Measurements from ENCODE around the gene CELF2. TPM values are rescaled to one million over a fixed set of nuclear protein-coding genes. Genes with fewer than 3 reads are reported as not detected.

Gene CELF2
- total and polyA plus RNA-seq, 2 donors from 2014 or later: 1.7 to 39.2 TPM

- no peak overlapping the region for H3K9ac ChIP-seq (ENCODE audit: low read length in 3 of 3)
- no peak for DNase-seq
- TF ChIP-seq CTCF (IDR thresholded peaks at IDR 0.05; ENCODE audit: borderline replicate concordance, extremely low read depth, insufficient read depth): no peak
- H3K27ac ChIP-seq (ENCODE audit: low read depth in 2 of 2, low read length in 2 of 2): no peak overlapping the region
- intact Hi-C loops (cut with DNase I): no loop called here
- H3K9me3 ChIP-seq (ENCODE audit: control insufficient read depth in 2 of 3, insufficient read depth in 1 of 3, low read length in 3 of 3): no peaks in the 10 kb centered on the region
- no peak overlapping the region for H3K4me3 ChIP-seq (ENCODE audit: low read length in 3 of 3)
- no peaks in the 10 kb centered on the region for H3K4me1 ChIP-seq (ENCODE audit: control insufficient read depth in 2 of 3, insufficient read depth in 2 of 3, low read depth in 1 of 3, low read length in 3 of 3)
- no peaks in the 10 kb centered on the region for H3K27me3 ChIP-seq (ENCODE audit: control insufficient read depth, insufficient read depth, low read length)
- FAIRE-seq: no peak
- no peaks in the 10 kb centered on the region for H3K36me3 ChIP-seq (ENCODE audit: control insufficient read depth in 2 of 3, insufficient read depth in 3 of 3, low read length in 3 of 3)
Observed at GRCh38 chr10:11205030-11205772, 187.5 kb downstream of the CELF2 start.

- Histone ChIP-seq H3K9ac (ENCODE audit: low read length in 3 of 3) (no peak overlapping the region), H3K27me3 (ENCODE audit: control insufficient read depth, insufficient read depth, low read length) (no peaks in the 10 kb centered on the region), H3K4me1 (ENCODE audit: control insufficient read depth in 2 of 3, insufficient read depth in 2 of 3, low read depth in 1 of 3, low read length in 3 of 3) (no peaks in the 10 kb centered on the region), H3K36me3 (ENCODE audit: control insufficient read depth in 2 of 3, insufficient read depth in 3 of 3, low read length in 3 of 3) (no peaks in the 10 kb centered on the region), H3K4me3 (ENCODE audit: low read length in 3 of 3) (no peak overlapping the region), H3K9me3 (ENCODE audit: control insufficient read depth in 2 of 3, insufficient read depth in 1 of 3, low read length in 3 of 3) (no peaks in the 10 kb centered on the region), H3K27ac (ENCODE audit: low read depth in 2 of 2, low read length in 2 of 2) (no peak overlapping the region)
- no peak for TF ChIP-seq CTCF (IDR thresholded peaks at IDR 0.05; ENCODE audit: borderline replicate concordance, extremely low read depth, insufficient read depth)
- FAIRE-seq: no peak
- no peak for DNase-seq
- intact Hi-C loops (cut with DNase I): no loop called here
Observed at GRCh38 chr10:11206676-11207559, 189.2 kb downstream of the CELF2 start.

GRCh38 chr10:11207560-11207844 is 189.8 kb downstream of the CELF2 start:
- FAIRE-seq: no peak
- Histone ChIP-seq H3K27ac (ENCODE audit: low read depth in 2 of 2, low read length in 2 of 2) (no peak overlapping the region), H3K36me3 (ENCODE audit: control insufficient read depth in 2 of 3, insufficient read depth in 3 of 3, low read length in 3 of 3) (no peaks in the 10 kb centered on the region), H3K4me1 (ENCODE audit: control insufficient read depth in 2 of 3, insufficient read depth in 2 of 3, low read depth in 1 of 3, low read length in 3 of 3) (no peaks in the 10 kb centered on the region), H3K9ac (ENCODE audit: low read length in 3 of 3) (no peak overlapping the region), H3K9me3 (ENCODE audit: control insufficient read depth in 2 of 3, insufficient read depth in 1 of 3, low read length in 3 of 3) (no peaks in the 10 kb centered on the region), H3K4me3 (ENCODE audit: low read length in 3 of 3) (no peak overlapping the region), H3K27me3 (ENCODE audit: control insufficient read depth, insufficient read depth, low read length) (no peaks in the 10 kb centered on the region)
- intact Hi-C loops (cut with DNase I): no loop called here
- no peak for TF ChIP-seq CTCF (IDR thresholded peaks at IDR 0.05; ENCODE audit: borderline replicate concordance, extremely low read depth, insufficient read depth)
- peak in 1 of 5 donors; percentile 32 for DNase-seq

All from kidney (tissue), 14 donors.